ENCODE results near the gene SLC2A14. TPM values are rescaled to one million over a fixed set of nuclear protein-coding genes. Genes with fewer than 3 reads are reported as not detected.
"Not testable (repeated sequence)": the region's sequence is repeated elsewhere in the genome, so short reads cannot be mapped to it uniquely, and the experiment has no call there.

SLC2A14 gene
- total RNA-seq, 2 donors from 2014 or later = 3.6 to 8.6 TPM

DNA sequence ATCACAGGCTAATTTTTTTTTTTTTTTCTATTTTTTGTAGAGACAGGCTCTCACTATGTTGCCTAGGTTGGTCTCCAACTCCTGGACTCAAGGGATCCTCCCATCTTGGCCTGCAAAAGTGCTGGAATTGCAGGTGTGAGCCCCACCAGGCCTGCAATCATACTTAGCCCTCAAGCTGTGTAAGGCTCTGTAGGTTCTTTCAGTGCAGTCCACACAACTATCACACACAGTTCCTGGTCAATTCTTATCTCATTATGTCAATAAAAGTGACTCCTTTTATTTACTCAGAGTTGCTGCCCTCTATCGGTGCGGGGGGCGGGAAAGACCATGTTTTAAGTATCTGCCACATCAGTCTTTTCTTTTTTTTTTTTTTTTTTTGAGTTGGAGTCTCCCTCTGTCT is 34.3 kb upstream of the SLC2A14 start:
- intact Hi-C loops (cut with DNase I) = no loop called here
- Histone ChIP-seq H3K27ac (peak overlapping the region in 3 of 4 donors; percentile 33 to 58 (median 58)), H3K9me3 (no peaks in the 10 kb centered on the region), H3K4me1 (peaks cover 23% of the 10 kb centered on the region), H3K36me3 (replicated peaks in 1 of 2; ENCODE audit: insufficient read depth in 1 of 2, low read depth in 2 of 2) (no peaks in the 10 kb centered on the region), H3K4me3 (no peak overlapping the region), H3K27me3 (no peaks in the 10 kb centered on the region)
- DNase-seq (peak; percentile 79 to 87 (median 82)), ATAC-seq (peak; percentile 99)
- 3 to 8% methylated on average over 3 of the region's 3 CpGs for WGBS, 2 donors
- TF ChIP-seq POLR2A (IDR thresholded peaks at IDR 0.05) = no peak
- TF ChIP-seq, protein P1, sequence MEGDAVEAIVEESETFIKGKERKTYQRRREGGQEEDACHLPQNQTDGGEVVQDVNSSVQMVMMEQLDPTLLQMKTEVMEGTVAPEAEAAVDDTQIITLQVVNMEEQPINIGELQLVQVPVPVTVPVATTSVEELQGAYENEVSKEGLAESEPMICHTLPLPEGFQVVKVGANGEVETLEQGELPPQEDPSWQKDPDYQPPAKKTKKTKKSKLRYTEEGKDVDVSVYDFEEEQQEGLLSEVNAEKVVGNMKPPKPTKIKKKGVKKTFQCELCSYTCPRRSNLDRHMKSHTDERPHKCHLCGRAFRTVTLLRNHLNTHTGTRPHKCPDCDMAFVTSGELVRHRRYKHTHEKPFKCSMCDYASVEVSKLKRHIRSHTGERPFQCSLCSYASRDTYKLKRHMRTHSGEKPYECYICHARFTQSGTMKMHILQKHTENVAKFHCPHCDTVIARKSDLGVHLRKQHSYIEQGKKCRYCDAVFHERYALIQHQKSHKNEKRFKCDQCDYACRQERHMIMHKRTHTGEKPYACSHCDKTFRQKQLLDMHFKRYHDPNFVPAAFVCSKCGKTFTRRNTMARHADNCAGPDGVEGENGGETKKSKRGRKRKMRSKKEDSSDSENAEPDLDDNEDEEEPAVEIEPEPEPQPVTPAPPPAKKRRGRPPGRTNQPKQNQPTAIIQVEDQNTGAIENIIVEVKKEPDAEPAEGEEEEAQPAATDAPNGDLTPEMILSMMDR (IDR thresholded peaks at IDR 0.05) = peak in 6 of 7 experiments; percentile 24 to 86 (median 72)

DNA sequence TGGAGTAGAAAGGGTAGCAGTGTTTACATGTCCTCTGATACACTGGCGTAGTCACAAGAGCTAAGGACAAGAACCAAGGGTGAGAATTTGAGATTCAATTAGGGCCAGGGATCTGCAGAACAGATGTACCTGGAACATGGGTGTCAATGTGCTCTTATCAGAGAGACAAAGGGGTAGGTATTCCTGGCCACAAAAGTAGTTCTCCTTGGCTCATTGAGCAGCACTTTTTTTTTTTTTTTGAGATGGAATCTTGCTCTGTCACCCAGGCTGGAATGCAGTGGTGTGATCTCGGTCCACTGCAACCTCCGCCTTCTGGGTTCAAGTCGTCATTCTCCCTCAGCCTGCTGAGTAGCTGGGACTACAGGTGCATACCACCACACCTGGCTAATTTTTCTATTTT is 33.6 kb upstream of the SLC2A14 start:
- H3K9me3 ChIP-seq; ATAC-seq; DNase-seq; intact Hi-C loops (cut with DNase I); H3K4me3 ChIP-seq; H3K27me3 ChIP-seq; H3K36me3 ChIP-seq (replicated peaks in 1 of 2; ENCODE audit: insufficient read depth in 1 of 2, low read depth in 2 of 2): not testable (repeated sequence)
- H3K4me1 ChIP-seq = peaks cover 23% of the 10 kb centered on the region
- peak overlapping the region in 1 of 4 donors; percentile 58 for H3K27ac ChIP-seq
- 78 to 83% methylated on average over 4 of the region's 4 CpGs for WGBS, 2 donors

DNA sequence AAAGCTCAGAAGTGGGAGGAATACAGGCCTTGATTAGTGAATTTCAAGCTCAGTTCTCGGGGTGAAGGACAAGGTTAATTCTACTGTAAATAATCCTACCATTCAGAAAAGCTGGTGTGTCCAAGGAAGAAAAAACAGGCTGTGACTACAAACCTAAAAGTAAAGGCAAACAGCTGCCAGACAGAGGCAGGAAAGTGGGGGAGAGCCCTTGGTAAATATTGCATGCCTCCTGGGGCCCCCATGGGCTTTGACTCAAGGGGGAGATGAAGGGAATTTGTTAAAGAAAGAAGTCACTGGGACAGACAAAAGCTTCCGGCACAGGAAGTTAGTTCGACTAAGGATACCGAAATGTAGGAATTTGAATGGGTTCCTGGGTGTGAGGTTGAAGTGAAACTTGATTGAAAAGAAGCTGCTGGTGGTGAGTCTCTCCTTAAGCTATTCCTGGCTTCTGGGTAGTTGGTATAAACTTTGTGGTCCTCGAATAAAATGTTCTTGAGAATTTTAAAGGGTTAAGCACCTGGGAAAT is 32.9 kb upstream of the SLC2A14 start:
- H3K27ac ChIP-seq; H3K4me3 ChIP-seq; intact Hi-C loops (cut with DNase I); H3K27me3 ChIP-seq; H3K9me3 ChIP-seq; H3K36me3 ChIP-seq (replicated peaks in 1 of 2; ENCODE audit: insufficient read depth in 1 of 2, low read depth in 2 of 2); ATAC-seq; DNase-seq: not testable (repeated sequence)
- H3K4me1 ChIP-seq = peaks cover 23% of the 10 kb centered on the region
- WGBS, 2 donors = 46 to 47% methylated on average over 3 to 4 of the region's 5 CpGs

DNA sequence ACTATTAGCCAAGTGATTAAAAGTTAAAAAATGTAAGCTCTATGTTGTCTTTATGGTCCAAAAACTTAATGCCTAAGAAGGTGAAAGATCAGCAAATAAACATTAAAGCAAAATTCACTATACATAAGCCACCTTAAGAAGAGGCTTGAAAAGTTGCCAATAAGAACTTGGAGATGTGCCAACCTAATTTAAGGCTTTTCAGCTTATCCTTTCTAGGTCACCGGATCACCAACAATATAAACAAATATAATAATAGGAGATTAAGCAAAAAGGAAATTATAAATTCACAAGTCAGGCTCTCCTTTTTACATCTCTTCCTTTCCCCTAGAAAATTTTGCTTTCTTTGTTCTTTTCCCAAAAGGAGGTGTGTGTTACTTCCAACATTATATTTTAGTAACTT is 32.4 kb upstream of the SLC2A14 start:
- intact Hi-C loops (cut with DNase I) = no loop called here
- H3K27me3 ChIP-seq = no peaks in the 10 kb centered on the region
- no peak for TF ChIP-seq POLR2A (IDR thresholded peaks at IDR 0.05)
- TF ChIP-seq, protein P1 (IDR thresholded peaks at IDR 0.05) = no peak
- H3K27ac ChIP-seq = no peak overlapping the region
- 6 to 8% methylated on average over 1 of the region's 1 CpG for WGBS, 2 donors
- H3K36me3 ChIP-seq (replicated peaks in 1 of 2; ENCODE audit: insufficient read depth in 1 of 2, low read depth in 2 of 2) = no peaks in the 10 kb centered on the region
- H3K4me1 ChIP-seq = peaks cover 23% of the 10 kb centered on the region
- DNase-seq = no peak
- no peak overlapping the region for H3K4me3 ChIP-seq
- no peaks in the 10 kb centered on the region for H3K9me3 ChIP-seq
- no peak for ATAC-seq

DNA sequence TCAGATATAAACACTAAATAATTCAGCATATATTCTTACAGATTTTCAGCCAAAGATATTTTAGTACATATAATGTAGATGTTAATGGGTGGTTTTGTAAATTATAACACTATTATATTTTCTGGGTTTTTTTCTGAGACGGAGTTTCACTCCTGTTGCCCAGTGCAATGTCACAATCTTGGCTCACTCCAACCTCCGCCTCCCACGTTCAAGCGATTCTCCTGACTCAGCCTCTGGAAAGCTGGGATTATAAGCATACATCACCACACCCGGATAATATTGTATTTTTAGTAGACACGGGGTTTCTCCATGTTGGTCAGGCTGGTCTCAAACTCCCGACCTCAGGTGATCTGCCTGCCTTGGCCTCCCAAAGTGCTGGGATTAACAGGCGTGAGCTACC is 29.7 kb upstream of the SLC2A14 start:
- intact Hi-C loops (cut with DNase I); ATAC-seq: not testable (repeated sequence)

DNA sequence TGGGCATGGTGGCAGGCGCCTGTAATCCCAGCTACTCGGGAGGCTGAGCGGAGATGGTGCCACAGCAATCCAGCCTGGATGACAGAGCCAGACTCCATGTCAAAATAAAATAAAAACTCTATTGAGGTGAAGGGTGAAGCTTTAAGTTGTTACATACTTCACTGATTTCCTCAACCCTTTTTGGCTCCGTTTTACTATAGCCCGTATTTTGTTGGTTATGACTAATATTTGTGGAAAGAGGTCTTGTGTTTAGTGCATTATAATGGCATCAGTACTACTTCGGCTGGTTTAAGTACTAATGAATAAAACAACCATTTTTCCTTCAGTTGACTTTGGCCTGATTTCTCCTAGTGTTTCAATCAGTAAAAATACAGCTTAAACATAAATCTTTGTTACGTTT is 27.0 kb upstream of the SLC2A14 start:
- Histone ChIP-seq H3K4me3 (no peak overlapping the region), H3K27ac (no peak overlapping the region), H3K27me3 (no peaks in the 10 kb centered on the region), H3K4me1 (no peaks in the 10 kb centered on the region), H3K36me3 (replicated peaks in 1 of 2; ENCODE audit: insufficient read depth in 1 of 2, low read depth in 2 of 2) (no peaks in the 10 kb centered on the region), H3K9me3 (no peaks in the 10 kb centered on the region)
- ATAC-seq (no peak), DNase-seq (no peak)
- intact Hi-C loops (cut with DNase I) = no loop called here
- WGBS, 2 donors = 90 to 95% methylated on average over 7 of the region's 7 CpGs
- TF ChIP-seq, protein P1 (IDR thresholded peaks at IDR 0.05) = no peak
- TF ChIP-seq POLR2A (IDR thresholded peaks at IDR 0.05) = no peak

More for the DNA sequence above, 29.7 kb upstream of the SLC2A14 start:
- H3K27me3 ChIP-seq; H3K4me3 ChIP-seq; H3K27ac ChIP-seq; H3K9me3 ChIP-seq; DNase-seq; H3K36me3 ChIP-seq (replicated peaks in 1 of 2; ENCODE audit: insufficient read depth in 1 of 2, low read depth in 2 of 2): not testable (repeated sequence)
- WGBS, 2 donors = 78 to 80% methylated on average over 8 of the region's 8 CpGs
- H3K4me1 ChIP-seq = peaks cover 23% of the 10 kb centered on the region

DNA sequence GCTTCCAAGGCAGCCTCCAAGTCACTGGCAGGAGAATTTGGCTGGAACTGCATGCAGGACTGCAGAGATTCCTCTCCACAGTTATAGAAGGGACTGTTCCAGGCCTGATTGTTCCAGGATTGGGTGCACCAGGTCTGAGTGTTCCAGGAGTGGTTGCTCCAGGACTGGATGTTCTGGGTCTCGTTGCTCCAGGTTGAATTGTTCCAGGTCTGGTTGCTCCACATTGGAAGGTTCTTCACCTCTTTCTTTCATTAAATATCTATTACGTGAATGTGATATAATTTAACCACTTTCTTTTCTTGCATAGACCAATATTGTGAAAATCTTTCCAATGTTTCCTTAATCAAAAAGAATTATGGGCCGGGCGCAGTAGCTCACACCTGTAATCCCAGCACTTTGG is 24.0 kb upstream of the SLC2A14 start:
- H3K27ac ChIP-seq; ATAC-seq; H3K36me3 ChIP-seq (replicated peaks in 1 of 2; ENCODE audit: insufficient read depth in 1 of 2, low read depth in 2 of 2); H3K27me3 ChIP-seq; H3K4me1 ChIP-seq; DNase-seq; intact Hi-C loops (cut with DNase I); H3K9me3 ChIP-seq; H3K4me3 ChIP-seq: not testable (repeated sequence)
- WGBS, 2 donors = 82 to 85% methylated on average over 4 of the region's 4 CpGs

All from body of pancreas (tissue), 4 donors.